Measurements from ENCODE around the gene ATP6V1E1. TPM values are rescaled to one million over a fixed set of nuclear protein-coding genes. Genes with fewer than 3 reads are reported as not detected.
A peak's percentile ranks its signal among the peaks of the same experiment; 100 is the strongest.

The ATP6V1E1 gene
- total and polyA plus RNA-seq, 10 of the 15 experiments (the other 5 are each of a cell fraction or from before 2014, with no cell fraction given), result 66.7 to 128 (median 87.9) TPM

DNA sequence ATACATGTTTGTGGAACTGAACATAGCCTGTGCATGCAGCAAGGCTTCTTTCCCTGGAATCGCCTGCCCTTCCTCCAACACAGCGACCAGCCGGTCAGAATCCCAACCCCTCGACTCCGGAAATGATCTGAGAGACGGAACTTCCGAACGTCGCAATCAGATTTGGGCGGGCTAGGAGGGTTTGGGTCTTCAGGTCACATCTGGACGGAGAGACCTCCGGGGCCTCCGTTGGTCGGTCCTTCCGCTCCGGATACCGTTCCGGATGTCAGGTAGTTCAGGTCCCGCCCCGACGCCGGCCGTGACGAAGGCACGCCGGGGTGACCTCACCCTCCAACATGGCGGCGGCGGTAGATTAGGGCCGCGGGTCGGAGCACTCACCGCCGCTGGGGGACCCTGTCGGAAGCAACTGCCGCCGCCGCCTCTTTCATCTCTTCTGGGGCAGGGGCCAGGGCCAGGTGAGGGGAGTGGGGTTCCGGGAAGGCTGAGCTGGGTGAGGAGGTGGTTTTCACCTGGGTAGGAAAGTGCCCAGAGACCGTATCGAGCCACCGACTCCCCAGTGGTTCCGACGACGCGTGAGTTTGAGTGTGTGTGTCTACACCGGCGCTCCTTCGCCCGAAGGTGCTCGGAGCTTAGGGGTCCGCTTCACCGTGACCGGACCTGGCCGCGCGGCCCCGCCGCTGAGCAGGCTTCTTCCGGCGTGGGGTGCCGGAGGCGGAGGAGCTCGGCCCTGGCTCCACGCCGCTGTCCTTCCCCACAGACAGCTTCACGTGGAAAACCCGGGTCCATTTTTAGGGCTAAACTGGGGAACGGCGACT, 10.1 kb upstream of the ATP6V1E1 start, which contains the start of gene BCL2L13 (continued):
- TF ChIP-seq ETV6 (conservative IDR thresholded peaks at IDR 0.05 in 1 of 2, IDR thresholded peaks at IDR 0.05 in 1 of 2; ENCODE audit: borderline replicate concordance in 1 of 2, low read depth in 1 of 2) (0 out of 4 replicates have a peak, but pooled peaks of 1 of the 2 experiments have one; percentile 28), NR2C1 (IDR thresholded peaks at IDR 0.05) (peak; percentile 72), TBL1XR1 (IDR thresholded peaks at IDR 0.05; ENCODE audit: low read depth, low read length) (0 out of 2 replicates have a peak, but pooled peaks have one; percentile 41), SP1 (IDR thresholded peaks at IDR 0.05; ENCODE audit: low read depth, low read length) (peak; percentile 23), BRCA1 (IDR thresholded peaks at IDR 0.05; ENCODE audit: low read depth, low read length) (no peak), POLR2AphosphoS2 (IDR thresholded peaks at IDR 0.05; ENCODE audit: low read depth, low read length) (peak; percentile 98), PML (IDR thresholded peaks at IDR 0.05; ENCODE audit: low read length) (peak; percentile 98), NFYA (IDR thresholded peaks at IDR 0.05; ENCODE audit: borderline replicate concordance, low read depth, low read length) (no peak), CHD1 (IDR thresholded peaks at IDR 0.05; ENCODE audit: low read depth, low read length) (0 out of 2 replicates have a peak, but pooled peaks have one; percentile 69), BHLHE40 (IDR thresholded peaks at IDR 0.05; ENCODE audit: borderline replicate concordance in 1 of 2, low read depth in 2 of 2, low read length in 1 of 2) (peak in 1 of 2 experiments; percentile 43; a peak in 2 of 4 replicates), MYB (IDR thresholded peaks at IDR 0.05; ENCODE audit: borderline replicate concordance, low read depth, low read length) (no peak; the same call in 1 of the 2 replicates), IRF4 (IDR thresholded peaks at IDR 0.05; ENCODE audit: low read depth, low read length) (0 out of 2 replicates have a peak, but pooled peaks have one; percentile 3), TCF12 (IDR thresholded peaks at IDR 0.05; ENCODE audit: low read depth, low read length) (peak; percentile 61; the same call in 1 of the 2 replicates), HCFC1 (IDR thresholded peaks at IDR 0.05; ENCODE audit: low read length) (peak; percentile 53), HDAC6 (IDR thresholded peaks at IDR 0.05; ENCODE audit: unreplicated experiment) (peak; percentile 80), CREB1 (IDR thresholded peaks at IDR 0.05; ENCODE audit: low read depth) (peak; percentile 94), RUNX3 (IDR thresholded peaks at IDR 0.05; ENCODE audit: low read length) (peak; percentile 32; the same call in 1 of the 2 replicates), ATF7 (IDR thresholded peaks at IDR 0.05; ENCODE audit: low read depth) (peak; percentile 91)
- TF ChIP-seq, protein P1, sequence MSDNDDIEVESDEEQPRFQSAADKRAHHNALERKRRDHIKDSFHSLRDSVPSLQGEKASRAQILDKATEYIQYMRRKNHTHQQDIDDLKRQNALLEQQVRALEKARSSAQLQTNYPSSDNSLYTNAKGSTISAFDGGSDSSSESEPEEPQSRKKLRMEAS (IDR thresholded peaks at IDR 0.05; ENCODE audit: low read depth, low read length), result peak; percentile 21; the same call in 1 of the 2 replicates
- TF ChIP-seq, protein P2, sequence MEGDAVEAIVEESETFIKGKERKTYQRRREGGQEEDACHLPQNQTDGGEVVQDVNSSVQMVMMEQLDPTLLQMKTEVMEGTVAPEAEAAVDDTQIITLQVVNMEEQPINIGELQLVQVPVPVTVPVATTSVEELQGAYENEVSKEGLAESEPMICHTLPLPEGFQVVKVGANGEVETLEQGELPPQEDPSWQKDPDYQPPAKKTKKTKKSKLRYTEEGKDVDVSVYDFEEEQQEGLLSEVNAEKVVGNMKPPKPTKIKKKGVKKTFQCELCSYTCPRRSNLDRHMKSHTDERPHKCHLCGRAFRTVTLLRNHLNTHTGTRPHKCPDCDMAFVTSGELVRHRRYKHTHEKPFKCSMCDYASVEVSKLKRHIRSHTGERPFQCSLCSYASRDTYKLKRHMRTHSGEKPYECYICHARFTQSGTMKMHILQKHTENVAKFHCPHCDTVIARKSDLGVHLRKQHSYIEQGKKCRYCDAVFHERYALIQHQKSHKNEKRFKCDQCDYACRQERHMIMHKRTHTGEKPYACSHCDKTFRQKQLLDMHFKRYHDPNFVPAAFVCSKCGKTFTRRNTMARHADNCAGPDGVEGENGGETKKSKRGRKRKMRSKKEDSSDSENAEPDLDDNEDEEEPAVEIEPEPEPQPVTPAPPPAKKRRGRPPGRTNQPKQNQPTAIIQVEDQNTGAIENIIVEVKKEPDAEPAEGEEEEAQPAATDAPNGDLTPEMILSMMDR (IDR thresholded peaks at IDR 0.05 in 2 of 3, conservative IDR thresholded peaks at IDR 0.05 in 1 of 3; ENCODE audit: control insufficient read depth in 2 of 3, extremely low read depth in 1 of 3, insufficient read depth in 1 of 3, low read depth in 3 of 3, low read length in 3 of 3), result peak in 1 of 3 experiments; percentile 16; a peak in 1 of 6 replicates
- TF ChIP-seq, protein P3, sequence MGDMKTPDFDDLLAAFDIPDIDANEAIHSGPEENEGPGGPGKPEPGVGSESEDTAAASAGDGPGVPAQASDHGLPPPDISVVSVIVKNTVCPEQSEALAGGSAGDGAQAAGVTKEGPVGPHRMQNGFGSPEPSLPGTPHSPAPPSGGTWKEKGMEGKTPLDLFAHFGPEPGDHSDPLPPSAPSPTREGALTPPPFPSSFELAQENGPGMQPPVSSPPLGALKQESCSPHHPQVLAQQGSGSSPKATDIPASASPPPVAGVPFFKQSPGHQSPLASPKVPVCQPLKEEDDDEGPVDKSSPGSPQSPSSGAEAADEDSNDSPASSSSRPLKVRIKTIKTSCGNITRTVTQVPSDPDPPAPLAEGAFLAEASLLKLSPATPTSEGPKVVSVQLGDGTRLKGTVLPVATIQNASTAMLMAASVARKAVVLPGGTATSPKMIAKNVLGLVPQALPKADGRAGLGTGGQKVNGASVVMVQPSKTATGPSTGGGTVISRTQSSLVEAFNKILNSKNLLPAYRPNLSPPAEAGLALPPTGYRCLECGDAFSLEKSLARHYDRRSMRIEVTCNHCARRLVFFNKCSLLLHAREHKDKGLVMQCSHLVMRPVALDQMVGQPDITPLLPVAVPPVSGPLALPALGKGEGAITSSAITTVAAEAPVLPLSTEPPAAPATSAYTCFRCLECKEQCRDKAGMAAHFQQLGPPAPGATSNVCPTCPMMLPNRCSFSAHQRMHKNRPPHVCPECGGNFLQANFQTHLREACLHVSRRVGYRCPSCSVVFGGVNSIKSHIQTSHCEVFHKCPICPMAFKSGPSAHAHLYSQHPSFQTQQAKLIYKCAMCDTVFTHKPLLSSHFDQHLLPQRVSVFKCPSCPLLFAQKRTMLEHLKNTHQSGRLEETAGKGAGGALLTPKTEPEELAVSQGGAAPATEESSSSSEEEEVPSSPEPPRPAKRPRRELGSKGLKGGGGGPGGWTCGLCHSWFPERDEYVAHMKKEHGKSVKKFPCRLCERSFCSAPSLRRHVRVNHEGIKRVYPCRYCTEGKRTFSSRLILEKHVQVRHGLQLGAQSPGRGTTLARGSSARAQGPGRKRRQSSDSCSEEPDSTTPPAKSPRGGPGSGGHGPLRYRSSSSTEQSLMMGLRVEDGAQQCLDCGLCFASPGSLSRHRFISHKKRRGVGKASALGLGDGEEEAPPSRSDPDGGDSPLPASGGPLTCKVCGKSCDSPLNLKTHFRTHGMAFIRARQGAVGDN (IDR thresholded peaks at IDR 0.05), result peak; percentile 75

All from GM12878 (cell line).